BE2C (cell line): ENCODE results near the gene RAB8A.

Experiments used
- DNase-seq: peaks from one replicate; pipeline ENCODE4 v3.0.0-alpha.2; 2020
- H3K27me3 ChIP-seq: fragments of 250-450 bp; sonication (Bioruptor Pico); 2 replicates; pipeline ENCODE4 v1.5.1; 2020; ENCODE audit warnings: mild to moderate bottlenecking
- H3K36me3 ChIP-seq: fragments of 250-450 bp; sonication (Bioruptor Pico); 2 replicates; pipeline ENCODE4 v1.5.1; 2020; ENCODE audit warnings: mild to moderate bottlenecking
- H3K4me1 ChIP-seq: fragments of 250-450 bp; sonication (Bioruptor Pico); 2 replicates; pipeline ENCODE4 v1.5.1; 2020
- H3K4me3 ChIP-seq: 2 replicates; pipeline ENCODE4 v1.5.1; 2011; ENCODE audit warnings: low read depth, low read length
- H3K9me3 ChIP-seq: fragments of 250-450 bp; sonication (Bioruptor Pico); 2 replicates; pipeline ENCODE4 v1.5.1; 2020
- TF ChIP-seq, protein P1 (sequence below): IDR thresholded peaks from 2 replicates; pipeline ENCODE4 v1.5.1; 2012; ENCODE audit warnings: mild to moderate bottlenecking, low read depth, low read length

RAB8A gene

GRCh38 chr19:16087940-16088339 is 23.7 kb upstream of the RAB8A start:
- Histone ChIP-seq H3K4me1 (no peaks in the 10 kb centered on the region), H3K4me3 (no peak overlapping the region), H3K36me3 (peaks cover 97% of the 10 kb centered on the region), H3K27me3 (no peaks in the 10 kb centered on the region), H3K9me3 (no peaks in the 10 kb centered on the region)
- no peak for DNase-seq
- TF ChIP-seq, protein P1, sequence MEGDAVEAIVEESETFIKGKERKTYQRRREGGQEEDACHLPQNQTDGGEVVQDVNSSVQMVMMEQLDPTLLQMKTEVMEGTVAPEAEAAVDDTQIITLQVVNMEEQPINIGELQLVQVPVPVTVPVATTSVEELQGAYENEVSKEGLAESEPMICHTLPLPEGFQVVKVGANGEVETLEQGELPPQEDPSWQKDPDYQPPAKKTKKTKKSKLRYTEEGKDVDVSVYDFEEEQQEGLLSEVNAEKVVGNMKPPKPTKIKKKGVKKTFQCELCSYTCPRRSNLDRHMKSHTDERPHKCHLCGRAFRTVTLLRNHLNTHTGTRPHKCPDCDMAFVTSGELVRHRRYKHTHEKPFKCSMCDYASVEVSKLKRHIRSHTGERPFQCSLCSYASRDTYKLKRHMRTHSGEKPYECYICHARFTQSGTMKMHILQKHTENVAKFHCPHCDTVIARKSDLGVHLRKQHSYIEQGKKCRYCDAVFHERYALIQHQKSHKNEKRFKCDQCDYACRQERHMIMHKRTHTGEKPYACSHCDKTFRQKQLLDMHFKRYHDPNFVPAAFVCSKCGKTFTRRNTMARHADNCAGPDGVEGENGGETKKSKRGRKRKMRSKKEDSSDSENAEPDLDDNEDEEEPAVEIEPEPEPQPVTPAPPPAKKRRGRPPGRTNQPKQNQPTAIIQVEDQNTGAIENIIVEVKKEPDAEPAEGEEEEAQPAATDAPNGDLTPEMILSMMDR: no peak

DNA sequence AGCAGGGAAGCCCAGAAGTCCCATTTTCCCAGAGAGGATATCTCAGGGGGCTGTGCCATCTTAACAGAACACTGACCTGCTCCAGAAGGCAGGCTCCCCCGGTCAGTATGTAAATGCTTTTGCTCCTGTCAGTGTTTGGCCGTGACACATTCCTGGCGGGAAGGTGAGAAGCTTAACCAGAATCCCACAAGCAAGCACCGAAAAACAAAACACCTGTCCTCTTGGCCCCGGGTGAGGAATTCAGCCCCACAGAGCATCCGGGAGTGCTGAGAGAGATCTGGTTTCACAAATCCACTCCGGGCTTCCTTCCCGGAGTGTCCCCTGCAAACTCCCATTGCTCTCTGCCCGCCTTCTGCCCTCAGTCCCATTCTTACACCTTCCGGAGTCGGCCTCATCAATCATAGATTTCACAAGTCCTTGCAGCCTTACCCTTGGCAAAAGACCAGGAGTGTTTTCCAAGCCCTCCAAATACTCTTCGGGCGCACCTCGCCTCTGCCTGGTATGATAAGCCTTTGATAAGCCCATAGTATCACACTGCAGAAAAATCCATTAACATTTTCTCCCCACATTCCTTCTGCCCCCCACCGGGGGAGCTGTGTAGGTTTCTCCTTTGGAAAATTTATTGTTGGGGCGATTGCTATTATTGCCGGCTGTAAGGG is 23.2 kb upstream of the RAB8A start:
- H3K27me3 ChIP-seq: no peaks in the 10 kb centered on the region
- H3K9me3 ChIP-seq: no peaks in the 10 kb centered on the region
- H3K36me3 ChIP-seq: peaks cover 97% of the 10 kb centered on the region
- TF ChIP-seq, protein P1: peak; percentile 22; the same call in 1 of the 2 replicates
- no peak overlapping the region for H3K4me3 ChIP-seq
- DNase-seq: no peak
- no peaks in the 10 kb centered on the region for H3K4me1 ChIP-seq

DNA sequence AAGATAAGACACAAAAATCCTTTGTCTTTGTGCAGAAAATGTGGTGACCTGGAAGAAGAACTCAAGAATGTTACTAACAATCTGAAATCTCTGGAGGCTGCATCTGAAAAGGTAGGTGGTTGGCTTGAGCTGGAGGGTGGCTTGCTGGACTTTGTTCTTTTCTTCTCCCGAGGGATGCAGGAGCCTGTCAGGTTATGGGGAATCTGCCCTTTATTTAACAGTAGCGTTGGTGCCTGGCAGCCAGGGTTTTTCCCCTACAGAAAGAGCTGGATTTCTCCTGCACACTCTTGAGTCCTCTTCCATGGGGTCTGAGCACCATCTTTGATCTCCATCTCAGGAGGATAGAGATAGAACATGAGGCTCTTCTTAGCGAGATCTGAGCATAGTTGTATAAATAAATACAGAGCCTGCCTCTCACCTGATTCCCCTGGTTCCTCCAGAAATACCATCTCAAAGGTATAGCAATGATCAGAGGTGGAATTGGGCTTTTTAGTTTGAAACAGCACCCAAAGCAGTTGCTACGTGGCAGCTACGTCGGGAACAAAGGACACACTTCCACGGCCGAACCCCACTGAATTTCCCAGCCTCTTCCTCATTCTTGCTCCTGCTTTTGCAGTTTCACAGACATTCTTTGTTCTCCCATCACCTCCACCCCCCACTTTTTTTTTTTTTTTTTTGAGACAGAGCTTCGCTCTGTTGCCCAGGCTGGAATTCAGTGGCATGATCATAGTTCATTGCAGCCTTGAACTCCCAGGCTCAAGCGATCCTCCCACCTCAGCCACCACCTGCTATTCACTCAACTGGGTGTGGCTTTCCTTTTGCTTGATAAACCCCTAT is 22.5 kb upstream of the RAB8A start:
- H3K4me1 ChIP-seq: no peaks in the 10 kb centered on the region
- TF ChIP-seq, protein P1: no peak

DNA sequence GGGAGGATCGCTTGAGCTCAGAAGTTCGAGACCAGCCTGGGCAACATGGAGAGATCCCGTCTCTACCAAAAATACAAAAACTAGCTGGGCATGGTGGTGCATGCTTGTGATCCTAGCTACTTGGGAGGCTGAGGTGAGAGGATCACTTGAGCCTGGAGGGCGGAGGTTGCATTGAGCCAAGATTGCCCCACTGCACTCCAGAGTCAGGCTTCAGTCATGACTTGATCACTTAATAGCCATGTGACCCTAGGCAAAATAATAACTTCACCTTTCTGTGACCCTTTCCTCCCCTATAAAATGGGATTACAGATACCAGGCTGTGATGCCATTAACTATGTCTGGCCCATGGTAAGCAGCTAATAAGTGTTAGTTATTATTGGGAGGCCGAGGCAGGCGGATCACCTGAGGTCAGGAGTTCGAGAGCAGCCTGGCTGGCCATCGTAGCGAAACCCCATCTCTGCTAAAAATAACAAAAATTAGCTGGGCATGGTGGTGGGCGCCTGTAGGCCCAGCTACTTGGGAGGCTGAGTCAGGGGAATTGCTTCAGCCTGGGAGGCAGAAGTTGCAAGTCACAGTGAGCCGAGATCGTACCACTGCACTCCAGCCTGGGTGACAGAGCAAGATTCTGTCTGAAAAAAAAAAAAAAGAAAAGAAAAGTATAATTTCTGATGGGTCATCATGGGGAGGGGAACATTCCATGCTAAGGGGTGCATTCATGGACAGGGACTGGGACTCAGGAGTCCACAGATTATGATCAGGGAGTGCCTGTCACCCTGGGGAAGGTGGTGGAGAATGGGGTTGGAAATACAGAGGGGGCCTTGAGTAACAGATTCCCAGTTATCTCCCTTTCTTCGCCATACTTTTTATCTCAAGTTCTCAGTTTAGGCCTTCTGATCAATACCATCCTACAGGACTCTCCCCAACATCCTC is 19.9 kb upstream of the RAB8A start:
- H3K27me3 ChIP-seq: no peaks in the 10 kb centered on the region
- H3K9me3 ChIP-seq: no peaks in the 10 kb centered on the region
- DNase-seq: no peak
- no peak overlapping the region for H3K4me3 ChIP-seq
- H3K36me3 ChIP-seq: peaks cover 89% of the 10 kb centered on the region
- H3K4me1 ChIP-seq: no peaks in the 10 kb centered on the region
- TF ChIP-seq, protein P1: no peak

More for the DNA sequence above, 22.5 kb upstream of the RAB8A start:
- Histone ChIP-seq H3K36me3 (peaks cover 93% of the 10 kb centered on the region), H3K4me3 (no peak overlapping the region), H3K9me3 (no peaks in the 10 kb centered on the region), H3K27me3 (no peaks in the 10 kb centered on the region)
- no peak for DNase-seq

- no peaks in the 10 kb centered on the region for H3K27me3 ChIP-seq
- peaks cover 85% of the 10 kb centered on the region for H3K36me3 ChIP-seq
- no peaks in the 10 kb centered on the region for H3K9me3 ChIP-seq
- TF ChIP-seq, protein P1: no peak
- no peaks in the 10 kb centered on the region for H3K4me1 ChIP-seq
- DNase-seq: no peak
- no peak overlapping the region for H3K4me3 ChIP-seq
Observed at GRCh38 chr19:16094360-16095070, 17.2 kb upstream of the RAB8A start.
